ENCODE results near the gene TXN2. TPM values are rescaled to one million over a fixed set of nuclear protein-coding genes. Genes with fewer than 3 reads are reported as not detected.

Gene TXN2
- total RNA-seq, 4 donors from 2014 or later = 64.9 to 122 (median 86.0) TPM

GRCh38 chr22:36475341-36475740 lies 6.1 kb downstream of the TXN2 start:
- TF ChIP-seq POLR2A (IDR thresholded peaks at IDR 0.05) = no peak
- TF ChIP-seq CTCF (IDR thresholded peaks at IDR 0.05 in 4 of 5, conservative IDR thresholded peaks at IDR 0.05 in 1 of 5) = no peak
- H3K27ac ChIP-seq = peak overlapping the region; percentile 44 to 98 (median 92)
- intact Hi-C loops (cut with DNase I; ENCODE audit: low total_unique reads) = no loop called here

GRCh38 chr22:36472689-36473088 lies 8.8 kb downstream of the TXN2 start:
- ATAC-seq (no peak), DNase-seq (no peak)
- intact Hi-C loops (cut with DNase I; ENCODE audit: low total_unique reads) (no loop called here), in situ Hi-C loops (cut with MboI; ENCODE audit: low sequenced_read_pairs in 4 of 4) (no loop called here)
- peaks cover 0 to 53% of the 10 kb centered on the region in 2 donors for H3K36me3 ChIP-seq
- H3K4me1 ChIP-seq = peaks cover 24 to 32% of the 10 kb centered on the region in 2 donors
- no peaks in the 10 kb centered on the region for H3K9me3 ChIP-seq
- no peak overlapping the region for H3K4me3 ChIP-seq
- H3K27ac ChIP-seq = peak overlapping the region in 3 of 4 donors; percentile 91 to 98 (median 92)
- H3K27me3 ChIP-seq = no peaks in the 10 kb centered on the region
- TF ChIP-seq CTCF (IDR thresholded peaks at IDR 0.05 in 4 of 5, conservative IDR thresholded peaks at IDR 0.05 in 1 of 5) (no peak), POLR2A (IDR thresholded peaks at IDR 0.05) (no peak)

More at GRCh38 chr22:36475341-36475740, 6.1 kb downstream of the TXN2 start:
- peaks cover 0 to 78% of the 10 kb centered on the region in 2 donors for H3K36me3 ChIP-seq
- no peak overlapping the region for H3K4me3 ChIP-seq
- no peak for DNase-seq
- no peak for ATAC-seq
- H3K27me3 ChIP-seq = no peaks in the 10 kb centered on the region
- H3K9me3 ChIP-seq = no peaks in the 10 kb centered on the region
- in situ Hi-C loops (cut with MboI; ENCODE audit: low sequenced_read_pairs in 4 of 4) = loop anchor here (5.0 kb wide), 2 partner anchors 168 to 178 kb away; no protein-coding TSS in a partner anchor
- H3K4me1 ChIP-seq = peaks cover 11 to 19% of the 10 kb centered on the region in 2 donors

DNA sequence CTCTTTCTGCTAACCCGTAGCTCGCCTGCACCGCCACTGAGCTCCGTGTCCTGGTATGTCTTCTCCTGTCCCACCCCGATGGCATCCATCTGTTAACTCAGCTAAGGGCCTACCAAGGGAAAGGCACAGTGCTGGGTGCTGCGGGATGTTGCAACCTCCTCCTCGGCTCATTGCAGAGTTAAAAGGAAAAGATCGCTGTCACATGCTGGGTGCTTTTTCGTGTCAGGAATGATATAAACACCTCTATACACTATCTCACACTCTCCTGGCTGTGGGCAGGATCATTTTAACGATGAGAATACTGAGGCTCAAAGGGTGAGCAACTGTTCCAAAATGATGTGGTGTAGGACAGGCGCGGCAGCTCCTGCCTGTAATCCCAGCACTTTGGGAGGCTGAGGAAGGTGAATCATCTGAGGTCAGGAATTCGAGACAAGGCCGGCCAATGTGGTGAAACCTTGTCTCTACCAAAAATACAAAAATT lies 10.1 kb downstream of the TXN2 start:
- ATAC-seq = no peak
- H3K27me3 ChIP-seq = no peaks in the 10 kb centered on the region
- intact Hi-C loops (cut with DNase I; ENCODE audit: low total_unique reads) = loop anchor here (2.0 kb wide), 1 partner anchor 85 kb away; the partner anchor contains the start of gene MYH9
- TF ChIP-seq POLR2A (IDR thresholded peaks at IDR 0.05) = no peak
- TF ChIP-seq CTCF (IDR thresholded peaks at IDR 0.05 in 4 of 5, conservative IDR thresholded peaks at IDR 0.05 in 1 of 5) = no peak
- H3K27ac ChIP-seq = peak overlapping the region; percentile 91 to 98 (median 94)
- no peak overlapping the region for H3K4me3 ChIP-seq
- H3K9me3 ChIP-seq = no peaks in the 10 kb centered on the region
- DNase-seq = no peak
- H3K36me3 ChIP-seq = peaks cover 0 to 39% of the 10 kb centered on the region in 2 donors
- H3K4me1 ChIP-seq = peaks cover 37 to 38% of the 10 kb centered on the region in 2 donors
- in situ Hi-C loops (cut with MboI; ENCODE audit: low sequenced_read_pairs in 4 of 4) = no loop called here

GRCh38 chr22:36470994-36471331 lies 10.5 kb downstream of the TXN2 start:
- TF ChIP-seq CTCF (IDR thresholded peaks at IDR 0.05 in 4 of 5, conservative IDR thresholded peaks at IDR 0.05 in 1 of 5) (no peak), POLR2A (IDR thresholded peaks at IDR 0.05) (no peak)
- DNase-seq (no peak), ATAC-seq (no peak)
- intact Hi-C loops (cut with DNase I; ENCODE audit: low total_unique reads) = loop anchor here (1.0 to 2.0 kb wide), 2 partner anchors 84 to 170 kb away; partner anchors contain the start of gene MYH9
- H3K4me1 ChIP-seq = peaks cover 42% of the 10 kb centered on the region in 2 donors
- peak overlapping the region; percentile 91 to 98 (median 94) for H3K27ac ChIP-seq
- no peak overlapping the region for H3K4me3 ChIP-seq
- peaks cover 0 to 35% of the 10 kb centered on the region in 2 donors for H3K36me3 ChIP-seq
- H3K27me3 ChIP-seq = no peaks in the 10 kb centered on the region
- in situ Hi-C loops (cut with MboI; ENCODE audit: low sequenced_read_pairs in 4 of 4) = no loop called here
- H3K9me3 ChIP-seq = no peaks in the 10 kb centered on the region
